WTC11 (cell line): ENCODE results near the gene SART3.
A peak's percentile ranks its signal among the peaks of the same experiment; 100 is the strongest.

Experiments
- MXD4 ChIP-seq: fragments of 250-450 bp; sonication (Bioruptor Pico); IDR thresholded peaks from 2 replicates; pipeline ENCODE4 v1.8.0; 2021; ENCODE audit warnings: mild to moderate bottlenecking, moderate library complexity, borderline replicate concordance
- NR2C2 ChIP-seq: sonication (generic); formaldehyde crosslinking; IDR thresholded peaks from 2 replicates; pipeline ENCODE4 v1.8.0; 2022; ENCODE audit warnings: mild to moderate bottlenecking, missing genetic modification reagents
- OVOL2 ChIP-seq: fragments of 250-450 bp; sonication (Bioruptor Pico); IDR thresholded peaks from 2 replicates; pipeline ENCODE4 v1.9.0; 2021; ENCODE audit warnings: mild to moderate bottlenecking, borderline replicate concordance
- TEAD4 ChIP-seq: sonication (generic); formaldehyde crosslinking; IDR thresholded peaks from 2 replicates; pipeline ENCODE4 v1.8.0; 2022; ENCODE audit warnings: mild to moderate bottlenecking, missing genetic modification reagents
- TF ChIP-seq, protein P1 (sequence below): sonication (generic); formaldehyde crosslinking; IDR thresholded peaks from 2 replicates; pipeline ENCODE4 v1.8.1; 2023; ENCODE audit warnings: mild to moderate bottlenecking, missing genetic modification reagents, moderate library complexity
- TF ChIP-seq, protein P2 (sequence below): fragments of 200-600 bp; IDR thresholded peaks from 2 replicates; pipeline ENCODE4 v1.8.0; 2022; ENCODE audit warnings: antibody characterized with exemption
- TF ChIP-seq, protein P3 (sequence below): sonication (generic); formaldehyde crosslinking; IDR thresholded peaks from 2 replicates; pipeline ENCODE4 v1.8.0; 2022; ENCODE audit warnings: missing genetic modification reagents
- TF ChIP-seq, protein P4 (sequence below): sonication (generic); formaldehyde crosslinking; IDR thresholded peaks from 2 replicates; pipeline ENCODE4 v1.8.0; 2022; ENCODE audit warnings: mild to moderate bottlenecking, missing genetic modification reagents

DNA sequence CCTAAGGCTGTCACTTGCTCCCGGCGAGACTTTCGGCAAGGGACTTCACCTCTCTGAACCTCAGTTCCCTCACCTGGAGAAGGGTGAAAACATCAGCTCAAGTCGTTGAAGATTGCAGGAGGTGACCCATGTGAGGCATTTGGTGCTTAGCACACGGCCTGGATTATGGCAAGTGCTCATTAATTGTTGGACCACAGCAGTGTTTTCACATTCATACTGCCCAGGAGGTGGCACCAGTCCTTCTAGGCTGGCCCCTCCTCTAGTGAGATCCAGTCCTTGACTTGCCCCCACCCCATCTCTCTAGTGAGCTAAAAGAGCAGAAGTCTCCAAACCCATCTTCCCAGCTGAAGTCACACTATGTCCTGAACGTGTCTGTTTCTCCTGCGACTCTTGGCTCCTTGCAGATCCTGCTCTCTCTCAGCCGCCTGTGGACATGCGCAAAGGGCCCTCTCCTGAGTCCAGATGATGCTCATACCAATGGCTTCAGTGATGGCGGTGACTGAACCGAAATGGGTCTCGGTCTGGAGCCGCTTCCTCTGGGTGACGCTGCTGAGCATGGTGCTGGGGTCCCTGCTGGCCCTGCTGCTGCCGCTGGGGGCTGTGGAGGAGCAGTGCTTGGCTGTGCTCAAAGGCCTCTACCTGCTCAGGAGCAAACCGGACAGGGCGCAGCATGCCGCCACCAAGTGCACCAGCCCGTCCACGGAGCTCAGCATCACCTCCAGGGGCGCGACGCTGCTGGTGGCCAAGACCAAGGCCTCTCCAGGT is 44.3 kb downstream of the SART3 start:
- TF ChIP-seq, protein P1, sequence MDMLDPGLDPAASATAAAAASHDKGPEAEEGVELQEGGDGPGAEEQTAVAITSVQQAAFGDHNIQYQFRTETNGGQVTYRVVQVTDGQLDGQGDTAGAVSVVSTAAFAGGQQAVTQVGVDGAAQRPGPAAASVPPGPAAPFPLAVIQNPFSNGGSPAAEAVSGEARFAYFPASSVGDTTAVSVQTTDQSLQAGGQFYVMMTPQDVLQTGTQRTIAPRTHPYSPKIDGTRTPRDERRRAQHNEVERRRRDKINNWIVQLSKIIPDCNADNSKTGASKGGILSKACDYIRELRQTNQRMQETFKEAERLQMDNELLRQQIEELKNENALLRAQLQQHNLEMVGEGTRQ (CRISPR knock-in tag), result no peak
- no peak for TF ChIP-seq OVOL2 (CRISPR knock-in tag)
- TF ChIP-seq, protein P2, sequence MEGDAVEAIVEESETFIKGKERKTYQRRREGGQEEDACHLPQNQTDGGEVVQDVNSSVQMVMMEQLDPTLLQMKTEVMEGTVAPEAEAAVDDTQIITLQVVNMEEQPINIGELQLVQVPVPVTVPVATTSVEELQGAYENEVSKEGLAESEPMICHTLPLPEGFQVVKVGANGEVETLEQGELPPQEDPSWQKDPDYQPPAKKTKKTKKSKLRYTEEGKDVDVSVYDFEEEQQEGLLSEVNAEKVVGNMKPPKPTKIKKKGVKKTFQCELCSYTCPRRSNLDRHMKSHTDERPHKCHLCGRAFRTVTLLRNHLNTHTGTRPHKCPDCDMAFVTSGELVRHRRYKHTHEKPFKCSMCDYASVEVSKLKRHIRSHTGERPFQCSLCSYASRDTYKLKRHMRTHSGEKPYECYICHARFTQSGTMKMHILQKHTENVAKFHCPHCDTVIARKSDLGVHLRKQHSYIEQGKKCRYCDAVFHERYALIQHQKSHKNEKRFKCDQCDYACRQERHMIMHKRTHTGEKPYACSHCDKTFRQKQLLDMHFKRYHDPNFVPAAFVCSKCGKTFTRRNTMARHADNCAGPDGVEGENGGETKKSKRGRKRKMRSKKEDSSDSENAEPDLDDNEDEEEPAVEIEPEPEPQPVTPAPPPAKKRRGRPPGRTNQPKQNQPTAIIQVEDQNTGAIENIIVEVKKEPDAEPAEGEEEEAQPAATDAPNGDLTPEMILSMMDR, result no peak
- TF ChIP-seq, protein P3, sequence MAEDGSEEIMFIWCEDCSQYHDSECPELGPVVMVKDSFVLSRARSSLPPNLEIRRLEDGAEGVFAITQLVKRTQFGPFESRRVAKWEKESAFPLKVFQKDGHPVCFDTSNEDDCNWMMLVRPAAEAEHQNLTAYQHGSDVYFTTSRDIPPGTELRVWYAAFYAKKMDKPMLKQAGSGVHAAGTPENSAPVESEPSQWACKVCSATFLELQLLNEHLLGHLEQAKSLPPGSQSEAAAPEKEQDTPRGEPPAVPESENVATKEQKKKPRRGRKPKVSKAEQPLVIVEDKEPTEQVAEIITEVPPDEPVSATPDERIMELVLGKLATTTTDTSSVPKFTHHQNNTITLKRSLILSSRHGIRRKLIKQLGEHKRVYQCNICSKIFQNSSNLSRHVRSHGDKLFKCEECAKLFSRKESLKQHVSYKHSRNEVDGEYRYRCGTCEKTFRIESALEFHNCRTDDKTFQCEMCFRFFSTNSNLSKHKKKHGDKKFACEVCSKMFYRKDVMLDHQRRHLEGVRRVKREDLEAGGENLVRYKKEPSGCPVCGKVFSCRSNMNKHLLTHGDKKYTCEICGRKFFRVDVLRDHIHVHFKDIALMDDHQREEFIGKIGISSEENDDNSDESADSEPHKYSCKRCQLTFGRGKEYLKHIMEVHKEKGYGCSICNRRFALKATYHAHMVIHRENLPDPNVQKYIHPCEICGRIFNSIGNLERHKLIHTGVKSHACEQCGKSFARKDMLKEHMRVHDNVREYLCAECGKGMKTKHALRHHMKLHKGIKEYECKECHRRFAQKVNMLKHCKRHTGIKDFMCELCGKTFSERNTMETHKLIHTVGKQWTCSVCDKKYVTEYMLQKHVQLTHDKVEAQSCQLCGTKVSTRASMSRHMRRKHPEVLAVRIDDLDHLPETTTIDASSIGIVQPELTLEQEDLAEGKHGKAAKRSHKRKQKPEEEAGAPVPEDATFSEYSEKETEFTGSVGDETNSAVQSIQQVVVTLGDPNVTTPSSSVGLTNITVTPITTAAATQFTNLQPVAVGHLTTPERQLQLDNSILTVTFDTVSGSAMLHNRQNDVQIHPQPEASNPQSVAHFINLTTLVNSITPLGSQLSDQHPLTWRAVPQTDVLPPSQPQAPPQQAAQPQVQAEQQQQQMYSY (CRISPR knock-in tag), result peak; percentile 41; the same call in 1 of the 2 replicates
- TF ChIP-seq NR2C2 (CRISPR knock-in tag), result no peak
- no peak for TF ChIP-seq MXD4 (CRISPR knock-in tag)
- no peak for TF ChIP-seq TEAD4 (CRISPR knock-in tag)
- TF ChIP-seq, protein P4, sequence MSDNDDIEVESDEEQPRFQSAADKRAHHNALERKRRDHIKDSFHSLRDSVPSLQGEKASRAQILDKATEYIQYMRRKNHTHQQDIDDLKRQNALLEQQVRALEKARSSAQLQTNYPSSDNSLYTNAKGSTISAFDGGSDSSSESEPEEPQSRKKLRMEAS, result no peak
